ENCODE measurements around the gene LRWD1. TPM values are rescaled to one million over a fixed set of nuclear protein-coding genes. Genes with fewer than 3 reads are reported as not detected.

The LRWD1 gene
- total and polyA plus RNA-seq, 9 of the 15 experiments (the other 6 are each of a cell fraction or from before 2014, with no cell fraction given), result 0.61 to 66.0 (median 33.2) TPM

DNA sequence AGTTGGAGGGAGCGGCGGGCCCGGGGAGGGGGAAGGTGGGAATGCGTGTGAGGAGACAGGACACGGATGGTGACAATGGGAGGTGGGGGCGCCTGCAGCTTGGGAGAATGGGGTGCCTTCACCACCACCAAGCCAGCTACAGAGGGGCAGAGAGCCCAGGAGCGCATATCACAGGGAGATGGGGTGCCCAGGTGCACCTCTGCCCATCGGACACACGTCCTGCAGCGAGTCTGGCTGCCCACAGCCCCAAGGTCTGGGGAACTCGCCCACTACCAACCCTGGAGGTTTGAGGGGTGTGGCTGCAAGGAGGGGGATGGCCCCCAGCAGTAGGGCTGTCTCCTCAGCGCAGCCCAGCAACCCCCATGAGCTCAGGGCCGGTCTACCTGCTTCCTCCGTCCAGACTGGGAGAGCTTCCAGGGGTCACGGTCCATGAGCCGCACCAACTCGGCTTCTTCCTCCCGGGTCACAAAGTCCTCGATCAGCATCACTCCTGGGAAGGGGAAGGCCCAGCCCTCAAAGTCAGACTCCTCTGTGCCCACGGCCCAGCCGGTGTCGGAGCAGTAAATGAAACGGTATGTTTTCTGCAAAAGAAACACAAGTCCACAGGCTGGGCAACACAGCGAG is 5.5 kb upstream of the LRWD1 start:
- H3K4me1 ChIP-seq (replicated peaks in 1 of 2; ENCODE audit: control insufficient read depth in 2 of 2, insufficient read depth in 2 of 2, low read length in 2 of 2), result peaks cover 3 to 38% of the 10 kb centered on the region in 2 experiments; a peak in 3 of 5 replicates
- in situ Hi-C loops (cut with MboI) (loop anchor here (25.0 kb wide), 2 partner anchors 103 to 203 kb away; partner anchors contain the start of genes POLR2J2, POLR2J3, SPDYE2 and SPDYE2B), intact Hi-C loops (cut with micrococcal nuclease) (no loop called here)
- peak; percentile 42 for TF ChIP-seq POLR2G (IDR thresholded peaks at IDR 0.05; ENCODE audit: low read depth, low read length)
- TF ChIP-seq, protein P1, sequence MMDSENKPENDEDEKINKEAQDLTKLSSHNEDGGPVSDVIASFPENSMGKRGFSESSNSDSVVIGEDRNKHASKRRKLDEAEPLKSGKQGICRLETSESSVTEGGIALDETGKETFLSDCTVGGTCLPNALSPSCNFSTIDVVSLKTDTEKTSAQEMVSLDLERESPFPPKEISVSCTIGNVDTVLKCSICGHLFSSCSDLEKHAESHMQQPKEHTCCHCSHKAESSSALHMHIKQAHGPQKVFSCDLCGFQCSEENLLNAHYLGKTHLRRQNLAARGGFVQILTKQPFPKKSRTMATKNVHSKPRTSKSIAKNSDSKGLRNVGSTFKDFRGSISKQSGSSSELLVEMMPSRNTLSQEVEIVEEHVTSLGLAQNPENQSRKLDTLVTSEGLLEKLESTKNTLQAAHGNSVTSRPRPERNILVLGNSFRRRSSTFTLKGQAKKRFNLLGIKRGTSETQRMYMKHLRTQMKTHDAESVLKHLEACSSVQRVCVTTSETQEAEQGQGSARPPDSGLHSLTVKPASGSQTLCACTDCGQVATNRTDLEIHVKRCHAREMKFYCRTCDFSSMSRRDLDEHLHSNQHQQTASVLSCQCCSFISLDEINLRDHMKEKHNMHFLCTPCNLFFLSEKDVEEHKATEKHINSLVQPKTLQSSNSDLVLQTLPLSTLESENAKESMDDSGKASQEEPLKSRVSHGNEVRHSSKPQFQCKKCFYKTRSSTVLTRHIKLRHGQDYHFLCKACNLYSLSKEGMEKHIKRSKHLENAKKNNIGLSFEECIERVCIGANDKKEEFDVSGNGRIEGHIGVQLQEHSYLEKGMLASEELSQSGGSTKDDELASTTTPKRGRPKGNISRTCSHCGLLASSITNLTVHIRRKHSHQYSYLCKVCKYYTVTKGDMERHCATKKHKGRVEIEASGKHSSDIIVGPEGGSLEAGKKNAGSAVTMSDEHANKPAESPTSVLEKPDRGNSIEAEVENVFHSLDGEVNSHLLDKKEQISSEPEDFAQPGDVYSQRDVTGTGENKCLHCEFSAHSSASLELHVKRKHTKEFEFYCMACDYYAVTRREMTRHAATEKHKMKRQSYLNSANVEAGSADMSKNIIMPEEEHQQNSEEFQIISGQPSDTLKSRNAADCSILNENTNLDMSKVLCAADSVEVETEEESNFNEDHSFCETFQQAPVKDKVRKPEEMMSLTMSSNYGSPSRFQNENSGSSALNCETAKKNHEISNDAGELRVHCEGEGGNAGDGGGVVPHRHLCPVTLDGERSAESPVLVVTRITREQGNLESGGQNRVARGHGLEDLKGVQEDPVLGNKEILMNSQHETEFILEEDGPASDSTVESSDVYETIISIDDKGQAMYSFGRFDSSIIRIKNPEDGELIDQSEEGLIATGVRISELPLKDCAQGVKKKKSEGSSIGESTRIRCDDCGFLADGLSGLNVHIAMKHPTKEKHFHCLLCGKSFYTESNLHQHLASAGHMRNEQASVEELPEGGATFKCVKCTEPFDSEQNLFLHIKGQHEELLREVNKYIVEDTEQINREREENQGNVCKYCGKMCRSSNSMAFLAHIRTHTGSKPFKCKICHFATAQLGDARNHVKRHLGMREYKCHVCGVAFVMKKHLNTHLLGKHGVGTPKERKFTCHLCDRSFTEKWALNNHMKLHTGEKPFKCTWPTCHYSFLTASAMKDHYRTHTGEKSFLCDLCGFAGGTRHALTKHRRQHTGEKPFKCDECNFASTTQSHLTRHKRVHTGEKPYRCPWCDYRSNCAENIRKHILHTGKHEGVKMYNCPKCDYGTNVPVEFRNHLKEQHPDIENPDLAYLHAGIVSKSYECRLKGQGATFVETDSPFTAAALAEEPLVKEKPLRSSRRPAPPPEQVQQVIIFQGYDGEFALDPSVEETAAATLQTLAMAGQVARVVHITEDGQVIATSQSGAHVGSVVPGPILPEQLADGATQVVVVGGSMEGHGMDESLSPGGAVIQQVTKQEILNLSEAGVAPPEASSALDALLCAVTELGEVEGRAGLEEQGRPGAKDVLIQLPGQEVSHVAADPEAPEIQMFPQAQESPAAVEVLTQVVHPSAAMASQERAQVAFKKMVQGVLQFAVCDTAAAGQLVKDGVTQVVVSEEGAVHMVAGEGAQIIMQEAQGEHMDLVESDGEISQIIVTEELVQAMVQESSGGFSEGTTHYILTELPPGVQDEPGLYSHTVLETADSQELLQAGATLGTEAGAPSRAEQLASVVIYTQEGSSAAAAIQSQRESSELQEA (IDR thresholded peaks at IDR 0.05; ENCODE audit: low read depth), result no peak
- CTCF ChIA-PET (ENCODE audit: low intra/inter-chr PET ratio), result no interaction called here
- peaks cover 3% of the 10 kb centered on the region for H3K9me1 ChIP-seq (ENCODE audit: control insufficient read depth, insufficient read depth, low read length)
- no peak overlapping the region for H3K4me3 ChIP-seq
- BruUV-seq (replicated peaks), result no TSS peak
- H3K36me3 ChIP-seq (ENCODE audit: control insufficient read depth, insufficient read depth, low read length), result peaks cover 43% of the 10 kb centered on the region; the same call in 2 of the 3 replicates
- H3K27me3 ChIP-seq (ENCODE audit: control insufficient read depth in 2 of 2, insufficient read depth in 2 of 2, low read length in 2 of 2), result no peaks in the 10 kb centered on the region
- H3K9me3 ChIP-seq (replicated peaks; ENCODE audit: control insufficient read depth, insufficient read depth, low read depth, low read length), result no peaks in the 10 kb centered on the region
- POLR2A ChIA-PET, result no interaction called here
- DNase-seq (ENCODE audit: extremely low read depth in 1 of 4, low spot score in 3 of 4) (no peak), FAIRE-seq (no peak), ATAC-seq (no peak)
- H3K9ac ChIP-seq (ENCODE audit: insufficient read depth in 1 of 2, low read depth in 2 of 2, low read length in 2 of 2), result peak overlapping the region in 1 of 2 experiments; percentile 57; a peak in 2 of 4 replicates
- peaks cover 29% of the 10 kb centered on the region for H3K79me2 ChIP-seq (ENCODE audit: control insufficient read depth, insufficient read depth, low read length)
- WGBS (ENCODE audit: insufficient coverage, low coverage, missing lambda C conversion rate), result 90% methylated on average over 20 of the region's 24 CpGs
- H2AFZ ChIP-seq (ENCODE audit: low read depth, low read length), result no peak overlapping the region
- no peak overlapping the region for H3K27ac ChIP-seq (ENCODE audit: extremely low read depth, low read depth, low read length)
- H4K20me1 ChIP-seq (replicated peaks; ENCODE audit: control insufficient read depth, insufficient read depth, low read length), result no peaks in the 10 kb centered on the region
- H3K4me2 ChIP-seq (ENCODE audit: insufficient read depth, low read length), result no peak overlapping the region

All from K562 (cell line).